Nephron (organoid): ENCODE data around the gene ANGPTL2.

Experiments used
- H3K27ac Mint-ChIP-seq, 3 experiments: 2 replicates each; pipeline ENCODE4 v1.8.0; 2020; ENCODE audit warnings: mixed read lengths in 3 of 3, mild to moderate bottlenecking in 2 of 3, moderate library complexity in 1 of 3
- H3K27me3 Mint-ChIP-seq: 2 replicates; pipeline ENCODE4 v1.8.0; 2021; ENCODE audit warnings: low read depth, mild to moderate bottlenecking, moderate library complexity, mixed read lengths
- H3K36me3 Mint-ChIP-seq: 2 replicates; pipeline ENCODE4 v1.8.0; 2020; ENCODE audit warnings: low read depth, mixed read lengths
- H3K4me1 Mint-ChIP-seq: 2 replicates; pipeline ENCODE4 v1.8.0; 2020; ENCODE audit warnings: mixed read lengths
- H3K4me3 Mint-ChIP-seq, 3 experiments: 2 replicates each; pipeline ENCODE4 v1.8.0; 2020; ENCODE audit warnings: mild to moderate bottlenecking in 3 of 3, mixed read lengths in 3 of 3, moderate library complexity in 2 of 3
- H3K9me3 Mint-ChIP-seq: 2 replicates; pipeline ENCODE4 v1.8.0; 2020; ENCODE audit warnings: mixed read lengths
- TF ChIP-seq, protein P1 (sequence below), 3 experiments: fragments of 200-600 bp; sonication (generic); IDR thresholded peaks; one replicate each; pipeline ENCODE4 v1.5.0; 2021; ENCODE audit warnings: antibody characterized with exemption in 3 of 3; ENCODE audit not compliant: unreplicated experiment in 3 of 3

Gene ANGPTL2

DNA sequence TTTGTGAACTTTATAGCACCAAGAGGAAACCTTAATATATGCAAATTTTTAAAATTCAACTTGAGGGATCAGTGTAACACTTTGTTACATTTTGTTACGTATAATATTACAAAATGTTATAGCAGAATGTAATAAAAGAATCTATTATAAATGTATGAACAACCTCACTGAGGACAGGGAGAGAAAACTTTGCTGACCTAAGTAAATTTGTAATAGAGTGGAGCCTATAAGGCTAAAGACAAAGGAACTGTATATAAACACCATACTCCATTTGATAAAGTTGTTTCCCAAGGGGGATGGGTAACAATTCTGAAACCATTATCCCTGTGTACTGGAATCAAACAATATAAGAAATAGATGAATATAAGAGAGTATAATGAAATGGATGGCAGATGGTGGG, 77.3 kb downstream of the ANGPTL2 start:
- Mint-ChIP-seq H3K4me1 (no peaks in the 10 kb centered on the region), H3K36me3 (no peaks in the 10 kb centered on the region), H3K27me3 (no peaks in the 10 kb centered on the region), H3K9me3 (no peaks in the 10 kb centered on the region), H3K4me3 (no peak overlapping the region), H3K27ac (no peak overlapping the region)
- TF ChIP-seq, protein P1, sequence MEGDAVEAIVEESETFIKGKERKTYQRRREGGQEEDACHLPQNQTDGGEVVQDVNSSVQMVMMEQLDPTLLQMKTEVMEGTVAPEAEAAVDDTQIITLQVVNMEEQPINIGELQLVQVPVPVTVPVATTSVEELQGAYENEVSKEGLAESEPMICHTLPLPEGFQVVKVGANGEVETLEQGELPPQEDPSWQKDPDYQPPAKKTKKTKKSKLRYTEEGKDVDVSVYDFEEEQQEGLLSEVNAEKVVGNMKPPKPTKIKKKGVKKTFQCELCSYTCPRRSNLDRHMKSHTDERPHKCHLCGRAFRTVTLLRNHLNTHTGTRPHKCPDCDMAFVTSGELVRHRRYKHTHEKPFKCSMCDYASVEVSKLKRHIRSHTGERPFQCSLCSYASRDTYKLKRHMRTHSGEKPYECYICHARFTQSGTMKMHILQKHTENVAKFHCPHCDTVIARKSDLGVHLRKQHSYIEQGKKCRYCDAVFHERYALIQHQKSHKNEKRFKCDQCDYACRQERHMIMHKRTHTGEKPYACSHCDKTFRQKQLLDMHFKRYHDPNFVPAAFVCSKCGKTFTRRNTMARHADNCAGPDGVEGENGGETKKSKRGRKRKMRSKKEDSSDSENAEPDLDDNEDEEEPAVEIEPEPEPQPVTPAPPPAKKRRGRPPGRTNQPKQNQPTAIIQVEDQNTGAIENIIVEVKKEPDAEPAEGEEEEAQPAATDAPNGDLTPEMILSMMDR (IDR thresholded peaks at IDR 0.05; ENCODE audit: unreplicated experiment in 3 of 3), result no peak

DNA sequence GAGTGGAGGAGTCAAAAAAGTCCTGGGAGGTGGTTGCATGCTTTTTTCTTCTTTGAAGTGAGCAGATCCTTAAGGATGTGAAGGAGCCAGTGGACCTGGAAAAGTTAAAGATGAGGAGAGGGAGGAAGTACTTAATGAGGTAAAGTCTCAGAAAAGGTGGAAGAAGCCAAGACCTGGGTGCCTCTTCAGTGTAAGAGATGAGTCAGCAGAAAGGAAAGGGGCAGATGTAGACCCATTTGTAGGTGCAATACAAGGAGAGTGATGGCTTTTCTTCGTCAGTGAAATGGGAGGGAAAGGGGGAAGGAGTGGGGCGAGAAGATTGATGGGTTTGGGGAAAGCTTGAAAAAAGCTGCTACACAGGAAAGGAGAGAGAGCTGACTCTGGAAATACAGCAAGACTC, 82.9 kb downstream of the ANGPTL2 start:
- no peak overlapping the region for H3K27ac Mint-ChIP-seq
- TF ChIP-seq, protein P1 (IDR thresholded peaks at IDR 0.05; ENCODE audit: unreplicated experiment in 3 of 3), result no peak
- H3K27me3 Mint-ChIP-seq, result no peaks in the 10 kb centered on the region
- H3K9me3 Mint-ChIP-seq, result no peaks in the 10 kb centered on the region
- H3K36me3 Mint-ChIP-seq, result no peaks in the 10 kb centered on the region
- H3K4me3 Mint-ChIP-seq, result no peak overlapping the region
- peaks cover 6% of the 10 kb centered on the region for H3K4me1 Mint-ChIP-seq

- TF ChIP-seq, protein P1 (IDR thresholded peaks at IDR 0.05; ENCODE audit: unreplicated experiment in 3 of 3), result no peak
- H3K4me3 Mint-ChIP-seq, result no peak overlapping the region
- H3K4me1 Mint-ChIP-seq, result peaks cover 11% of the 10 kb centered on the region
- no peaks in the 10 kb centered on the region for H3K36me3 Mint-ChIP-seq
- no peaks in the 10 kb centered on the region for H3K9me3 Mint-ChIP-seq
- H3K27ac Mint-ChIP-seq, result no peak overlapping the region
- no peaks in the 10 kb centered on the region for H3K27me3 Mint-ChIP-seq
These were observed 83.9 kb downstream of the ANGPTL2 start for GRCh38 chr9:127038531-127038930.
